DMS 273 treated with DMSO at 0.1 percent for 48 hours (cell line): ENCODE results near the gene TICRR.

Experiments used
- DNase-seq: peaks from one replicate; lab custom pipeline; 2025; lab: John Stamatoyannopoulos, UW

TICRR gene

GRCh38 chr15:89629829-89630228, 54.6 kb downstream of the TICRR start:
- DNase-seq = no peak

DNA sequence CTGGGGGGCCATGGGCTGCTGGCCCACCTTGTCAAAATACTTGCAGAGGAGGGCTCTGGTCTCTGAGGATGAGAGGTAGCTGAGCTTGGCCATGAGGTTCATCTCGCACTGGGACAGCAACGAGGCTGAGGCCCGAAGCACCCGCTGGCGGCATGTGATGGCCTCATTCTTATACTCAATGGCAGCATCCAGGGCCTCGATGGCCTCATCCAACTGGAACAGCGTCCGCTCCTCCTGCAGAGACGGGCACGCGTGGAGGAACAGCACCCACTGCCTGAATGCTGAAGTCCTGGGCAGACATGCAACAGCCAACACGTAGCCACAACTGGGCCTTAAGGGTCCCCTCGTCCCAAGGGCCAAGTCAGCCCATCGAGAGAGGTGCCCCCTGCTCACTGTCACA, 55.0 kb downstream of the TICRR start:
- DNase-seq = no peak

DNA sequence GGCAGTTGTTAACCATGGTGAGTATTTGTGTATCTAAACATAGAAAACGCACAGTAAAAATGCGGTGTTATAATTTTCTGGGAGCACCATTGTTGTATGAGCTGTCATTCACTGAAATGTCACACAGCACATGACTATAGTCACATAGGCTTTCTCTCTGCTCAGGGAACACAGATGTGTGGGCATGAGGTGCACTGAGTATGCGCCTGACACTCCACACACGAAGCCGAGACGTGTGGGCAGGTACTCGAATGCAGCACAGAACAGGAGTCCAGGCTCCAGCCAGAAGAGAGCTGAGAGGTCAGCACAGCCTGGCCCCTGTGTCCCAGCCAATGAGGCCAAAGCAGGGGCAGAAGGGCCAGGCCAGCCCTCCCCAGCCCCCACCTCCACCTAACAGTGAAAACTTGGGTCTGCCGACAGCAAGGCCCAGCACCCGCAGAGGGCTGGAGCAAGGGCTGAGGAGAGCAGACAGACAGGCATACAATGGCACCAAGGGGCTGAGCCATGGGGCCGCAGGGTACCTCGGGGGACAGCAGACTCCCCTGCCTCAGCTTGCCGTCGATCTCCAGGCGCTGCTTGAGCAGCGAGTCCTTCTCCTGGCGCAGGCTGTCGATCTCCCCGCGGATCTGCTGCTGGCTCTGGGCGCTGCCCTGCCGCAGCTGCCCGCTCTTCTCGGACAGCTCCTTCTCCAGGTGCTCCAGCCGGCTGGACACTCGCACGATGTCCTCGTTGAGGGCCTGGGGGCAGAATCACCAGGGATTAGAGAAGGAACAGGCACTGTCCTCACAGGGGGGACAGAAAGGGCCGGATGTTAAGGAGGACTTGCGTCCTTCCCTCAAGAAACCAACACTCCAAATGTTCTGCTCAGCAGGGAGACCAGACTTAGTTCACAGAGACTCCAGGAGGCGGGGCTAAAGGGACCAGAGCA, 56.0 kb downstream of the TICRR start:
- DNase-seq = no peak

DNA sequence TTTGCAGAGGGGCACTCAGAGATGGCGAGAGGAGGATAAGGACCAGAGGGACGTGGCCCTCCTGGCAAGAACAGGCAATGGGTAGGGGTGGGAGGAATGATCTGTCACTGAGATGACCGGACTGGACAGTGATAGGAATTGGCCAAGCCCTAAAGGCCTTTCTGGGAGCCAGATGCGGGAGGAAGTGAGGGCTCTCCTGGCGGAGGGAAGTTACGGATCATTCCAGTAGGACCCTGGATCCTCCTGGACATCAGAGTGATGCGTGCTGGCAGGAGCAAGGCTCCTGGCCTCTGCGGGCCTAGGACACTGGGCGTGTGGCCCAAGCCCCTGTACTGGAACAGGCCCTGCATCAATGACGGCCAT, 56.6 kb downstream of the TICRR start:
- DNase-seq = no peak

GRCh38 chr15:89632563-89633430, 57.5 kb downstream of the TICRR start:
- DNase-seq = no peak

- no peak for DNase-seq
Measured at GRCh38 chr15:89633585-89633984, 58.3 kb downstream of the TICRR start.

DNA sequence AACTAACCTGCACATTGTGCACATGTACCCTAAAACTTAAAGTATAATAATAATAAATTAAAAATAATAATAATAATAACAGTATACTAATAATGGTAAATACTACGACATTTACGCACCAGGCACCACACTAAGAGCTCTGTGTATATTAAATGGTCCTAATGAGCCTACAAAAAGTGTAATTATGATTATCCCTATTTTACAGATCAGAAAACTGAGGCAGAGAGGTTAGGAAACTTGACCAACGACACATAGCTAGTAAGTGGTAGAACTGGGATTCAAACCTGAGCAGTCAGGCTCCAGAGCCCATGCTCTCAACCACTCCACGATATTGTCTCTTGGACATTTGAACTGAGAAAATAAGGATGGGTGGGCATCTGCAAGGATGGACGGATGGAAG, 65.0 kb downstream of the TICRR start:
- DNase-seq = no peak

GRCh38 chr15:89641053-89641452, 65.8 kb downstream of the TICRR start:
- DNase-seq = no peak

GRCh38 chr15:89642106-89642505, 66.8 kb downstream of the TICRR start:
- DNase-seq = no peak

DNA sequence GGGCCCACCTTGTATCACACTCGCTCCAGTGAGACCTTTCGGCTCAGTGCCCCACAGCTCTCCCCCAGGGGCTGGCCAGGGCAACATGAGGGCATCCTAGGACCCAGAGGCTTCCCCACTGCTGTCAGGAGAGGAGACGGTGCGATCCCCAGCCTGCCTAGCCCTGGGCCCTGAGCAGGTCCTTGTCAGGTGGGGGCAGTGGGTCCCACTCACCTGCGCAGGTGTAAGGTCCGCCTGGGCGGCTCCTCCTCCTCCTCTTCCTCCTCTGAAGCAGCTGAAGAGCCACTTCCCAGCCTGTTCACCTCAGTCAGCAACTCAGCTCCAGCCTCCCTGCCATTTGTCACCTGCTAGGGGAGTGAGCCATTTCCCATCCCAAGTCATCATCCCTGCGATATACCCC, 70.4 kb downstream of the TICRR start:
- no peak for DNase-seq

GRCh38 chr15:89646416-89647141, 71.3 kb downstream of the TICRR start:
- DNase-seq = no peak

GRCh38 chr15:89647191-89647851, 72.1 kb downstream of the TICRR start:
- no peak for DNase-seq

- DNase-seq = no peak
Measured at GRCh38 chr15:89648106-89649012, 73.1 kb downstream of the TICRR start.

DNA sequence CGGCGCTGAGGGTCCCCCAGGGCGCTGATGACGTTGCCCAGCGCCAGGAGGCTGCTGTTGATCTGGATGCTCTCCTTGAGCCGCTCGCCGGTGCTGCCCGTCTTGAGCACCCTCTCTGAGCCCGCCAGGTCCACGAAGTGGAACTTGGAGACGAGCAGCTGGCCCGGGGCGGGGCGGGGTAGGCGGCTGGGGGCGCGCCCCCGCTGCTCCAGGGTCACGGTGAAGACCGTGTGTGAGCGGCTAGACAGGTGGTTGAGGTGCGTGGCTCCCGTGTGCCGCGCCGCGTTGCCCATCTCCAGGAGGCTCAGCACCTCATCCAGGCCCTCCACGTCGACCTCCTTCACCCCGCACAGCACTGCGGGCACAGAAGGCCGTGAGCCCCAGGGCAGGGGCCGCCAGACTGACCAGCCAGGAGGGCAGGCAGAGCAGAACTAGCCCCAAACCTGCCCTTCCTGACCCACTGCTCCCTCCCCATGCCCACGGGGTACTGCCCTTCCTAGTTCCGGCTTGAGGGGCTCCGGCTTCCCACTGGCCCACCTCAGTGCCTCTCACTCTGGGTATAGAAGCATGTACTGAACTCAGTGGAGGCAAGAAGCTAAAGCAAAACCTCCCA, 73.8 kb downstream of the TICRR start:
- no peak for DNase-seq

DNA sequence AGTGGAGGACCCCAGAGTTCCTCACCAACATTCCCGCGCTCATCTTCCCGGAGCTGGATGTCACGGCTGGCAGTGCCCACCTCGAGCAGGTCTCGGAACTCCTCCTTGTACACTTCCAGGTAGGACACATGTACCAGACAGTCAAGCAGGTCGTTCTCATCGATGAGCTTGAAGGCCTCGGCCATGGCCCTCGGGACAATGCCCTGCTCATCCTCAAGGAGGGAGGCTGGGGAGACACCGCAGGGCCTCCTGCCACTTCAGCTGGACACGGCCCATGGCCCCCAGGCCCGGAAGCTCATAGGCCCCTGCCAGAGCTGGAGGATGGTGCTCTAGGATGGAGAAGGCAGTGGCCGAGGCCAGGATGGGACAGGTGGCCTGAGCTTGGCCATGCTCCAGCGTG, 74.4 kb downstream of the TICRR start:
- DNase-seq = no peak

DNA sequence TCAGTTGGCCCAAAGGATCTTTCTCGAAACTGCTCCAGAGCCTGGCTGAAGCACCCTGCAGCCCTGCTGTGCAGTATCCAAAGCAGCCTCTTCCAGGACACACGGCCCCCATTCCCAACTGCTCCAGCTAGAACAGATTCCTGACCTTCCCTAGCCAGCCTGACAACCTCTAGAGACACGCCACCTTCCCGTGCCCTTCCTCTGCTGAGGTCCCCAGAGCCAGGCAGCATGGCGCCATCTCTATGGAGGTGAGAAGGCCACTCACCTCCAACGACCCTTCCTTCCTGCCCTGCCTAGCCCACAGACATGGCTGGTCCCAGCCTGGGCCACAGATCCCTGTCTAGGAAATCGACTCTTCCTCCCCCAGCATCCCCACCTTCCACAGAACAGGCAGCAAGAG, 76.9 kb downstream of the TICRR start:
- no peak for DNase-seq

GRCh38 chr15:89652666-89653065, 77.4 kb downstream of the TICRR start:
- DNase-seq = no peak

DNA sequence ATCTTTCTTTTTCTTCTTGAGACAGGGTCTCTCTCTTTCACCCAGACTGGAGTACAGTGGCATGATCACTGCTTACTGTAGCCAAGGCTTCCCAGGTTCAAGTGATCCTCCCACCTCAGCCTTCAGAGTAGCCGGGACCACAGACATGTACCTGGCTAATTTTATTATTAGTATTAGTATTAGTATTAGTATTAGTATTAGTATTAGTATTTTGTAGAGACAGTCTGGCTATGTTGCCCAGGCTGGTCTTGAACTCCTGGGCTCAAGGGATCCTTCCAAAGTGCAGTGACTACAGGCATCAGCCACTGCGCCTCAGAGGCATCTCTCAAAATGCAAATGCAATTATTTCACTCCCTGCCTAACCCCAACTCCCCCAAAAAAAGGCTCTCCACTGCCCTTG, 78.3 kb downstream of the TICRR start:
- no peak for DNase-seq

DNA sequence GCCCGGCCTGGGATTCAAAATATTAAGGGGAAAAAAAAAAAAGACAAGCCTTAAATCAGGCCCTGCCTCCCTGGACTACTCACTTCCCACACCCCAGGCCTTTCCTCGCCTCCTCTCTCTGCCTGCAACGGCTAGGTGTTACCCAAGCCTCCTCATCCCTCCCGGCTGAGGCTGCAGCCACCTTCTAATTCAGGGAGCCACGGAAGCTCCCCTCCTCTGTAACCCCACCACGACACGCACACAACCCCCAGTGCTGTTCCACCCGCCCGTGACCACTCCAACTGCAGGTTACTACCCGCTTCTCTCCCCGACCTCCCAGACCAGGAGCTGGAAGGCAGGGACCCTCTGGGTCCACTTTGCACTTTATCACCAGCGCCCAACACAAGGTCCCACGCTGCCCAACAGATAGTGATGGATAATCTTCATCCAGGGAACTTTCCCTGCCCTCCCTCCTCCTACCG, 79.1 kb downstream of the TICRR start:
- DNase-seq = no peak
